Central memory CD4-positive, alpha-beta T cell (primary cell): ENCODE measurements around the gene WDR38.
"Not testable (repeated sequence)": the region's sequence is repeated elsewhere in the genome, so short reads cannot be mapped to it uniquely, and the experiment has no call there.

Source experiments
- DNase-seq: peaks from one replicate; pipeline ENCODE4 v3.0.0; 2022

The WDR38 gene

GRCh38 chr9:124835026-124835557 is 18.2 kb upstream of the WDR38 start:
- DNase-seq, result no peak

DNA sequence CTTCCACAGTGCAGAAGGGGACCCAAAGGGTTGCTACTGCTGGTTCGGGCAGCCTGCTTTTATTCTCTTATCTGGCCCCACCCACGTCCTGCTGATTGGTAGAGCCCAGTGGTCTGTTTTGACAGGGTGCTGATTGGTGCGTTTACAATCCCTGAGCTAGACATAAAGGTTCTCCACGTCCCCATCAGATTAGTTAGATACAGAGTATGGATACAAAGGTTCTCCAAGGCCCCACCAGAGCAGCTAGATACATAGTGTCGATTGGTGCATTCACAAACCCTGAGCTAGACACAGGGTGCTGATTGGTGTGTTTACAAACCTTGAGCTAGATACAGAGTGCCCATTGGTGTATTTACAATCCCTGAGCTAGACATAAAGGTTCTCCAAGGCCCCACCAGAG is 15.1 kb upstream of the WDR38 start:
- DNase-seq, result not testable (repeated sequence)

- DNase-seq, result not testable (repeated sequence)
Observed at GRCh38 chr9:124838567-124839275, 14.5 kb upstream of the WDR38 start.

DNA sequence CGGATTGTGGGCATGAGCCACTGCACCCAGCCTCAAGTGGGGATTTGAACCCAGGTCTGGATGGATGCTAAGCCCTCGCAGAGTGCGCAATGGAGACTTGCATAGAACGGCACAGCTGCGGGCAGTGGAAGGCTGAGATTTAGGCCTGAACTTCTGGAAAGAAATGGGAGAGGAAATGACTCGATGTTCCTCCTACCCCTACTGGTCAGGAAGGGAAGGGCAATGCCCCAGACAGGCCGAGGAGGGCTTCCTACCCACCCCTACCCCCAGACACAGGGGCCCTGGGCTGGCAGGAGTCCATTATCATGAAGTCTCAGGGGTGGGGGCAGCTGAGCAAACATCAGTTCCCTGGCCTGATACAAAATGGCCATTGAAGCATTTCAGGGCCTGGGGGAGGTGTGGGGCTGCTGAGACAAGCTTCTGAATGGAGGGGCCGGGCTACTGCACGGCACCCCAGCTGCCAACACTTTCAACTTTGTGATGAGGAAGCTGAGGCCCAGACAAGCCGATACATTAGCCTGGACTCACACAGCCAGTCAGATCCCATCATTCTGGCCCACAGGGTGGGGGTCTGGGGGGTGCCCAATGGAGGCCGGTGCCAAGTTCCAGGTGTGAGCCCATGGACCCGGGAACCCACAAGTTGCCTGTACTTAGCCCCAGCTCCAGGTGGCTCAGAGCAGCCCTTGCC is 13.5 kb upstream of the WDR38 start:
- DNase-seq, result no peak

GRCh38 chr9:124840300-124840833 is 12.9 kb upstream of the WDR38 start:
- DNase-seq, result no peak

GRCh38 chr9:124841075-124841821 is 12.0 kb upstream of the WDR38 start:
- DNase-seq, result no peak

- DNase-seq, result no peak
Observed at GRCh38 chr9:124843456-124844034, 9.7 kb upstream of the WDR38 start.

DNA sequence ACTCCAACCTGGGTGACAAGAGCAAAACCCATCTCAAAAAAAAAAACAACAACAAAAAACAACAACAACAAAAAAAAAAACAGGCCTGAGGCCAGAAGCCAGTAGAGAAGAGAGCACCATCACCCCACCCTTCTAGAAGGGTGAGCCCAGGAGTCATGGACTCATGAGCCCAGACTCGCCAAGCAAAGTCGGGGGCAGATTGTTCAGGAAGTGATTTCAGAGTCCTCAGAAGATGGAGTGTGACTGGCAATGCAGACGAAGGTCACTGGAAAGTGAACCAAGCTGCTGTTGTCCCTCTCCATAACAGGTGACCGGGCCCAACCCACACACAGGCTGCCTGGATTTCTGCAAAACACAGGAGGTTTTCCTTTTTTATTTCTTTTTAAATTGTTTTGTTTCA is 9.0 kb upstream of the WDR38 start:
- DNase-seq, result no peak

- not testable (repeated sequence) for DNase-seq
Observed at GRCh38 chr9:124846467-124846866, 6.8 kb upstream of the WDR38 start.

DNA sequence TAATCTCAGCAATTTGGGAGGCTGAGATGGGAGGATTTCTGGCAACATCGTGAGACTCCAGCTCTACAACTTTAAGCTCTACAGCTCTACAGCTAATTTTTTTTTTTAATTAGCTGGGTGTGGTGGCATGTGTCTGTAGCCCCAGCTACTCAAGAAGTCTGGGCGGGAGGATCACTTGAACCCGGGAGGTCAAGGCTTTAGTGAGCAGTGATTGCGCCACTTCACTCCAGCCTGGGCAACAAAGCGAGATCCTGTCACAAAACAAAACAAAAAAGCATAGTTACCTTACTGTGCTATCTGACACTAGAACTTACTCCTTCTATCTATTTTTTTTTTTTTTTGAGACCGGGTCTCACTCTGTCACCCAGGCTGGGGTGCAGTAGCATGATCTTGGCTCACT is 6.3 kb upstream of the WDR38 start:
- no peak for DNase-seq

GRCh38 chr9:124849801-124850200 is 3.5 kb upstream of the WDR38 start:
- no peak for DNase-seq

DNA sequence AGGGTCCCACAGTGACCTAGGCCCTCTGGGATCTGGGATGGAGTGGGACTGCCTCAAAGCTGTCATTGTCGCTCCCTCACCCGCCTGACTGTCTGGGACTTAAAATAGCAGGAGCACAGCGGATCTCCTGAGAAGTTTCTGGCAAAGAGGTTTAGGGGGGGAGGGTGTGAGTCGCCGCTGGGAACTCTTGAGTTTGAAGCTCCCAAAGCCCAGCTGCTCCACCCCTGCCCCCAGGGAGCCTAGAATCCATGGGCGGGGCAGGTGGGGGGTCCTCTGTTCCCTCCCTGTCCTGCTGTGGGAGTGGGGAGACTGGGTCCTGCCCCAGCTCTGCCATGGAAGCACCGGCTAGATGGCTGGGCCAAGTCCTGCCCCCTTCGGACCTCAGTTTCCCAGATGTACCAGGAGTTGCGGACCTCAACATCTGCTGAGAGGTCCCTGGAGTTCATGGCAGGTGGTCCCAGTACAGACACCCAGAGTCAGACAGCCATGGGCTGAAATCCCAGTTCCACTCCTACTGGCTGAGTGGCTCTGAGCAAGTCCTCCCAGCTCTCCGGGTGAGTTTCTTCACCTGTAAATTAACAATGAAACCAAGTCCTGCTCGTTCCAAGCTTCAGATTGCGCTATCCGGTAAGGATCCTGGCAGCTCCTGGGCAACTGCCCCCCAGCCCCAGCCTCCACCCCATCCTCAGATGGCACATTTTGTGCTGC is 985 bp upstream of the WDR38 start:
- no peak for DNase-seq

DNA sequence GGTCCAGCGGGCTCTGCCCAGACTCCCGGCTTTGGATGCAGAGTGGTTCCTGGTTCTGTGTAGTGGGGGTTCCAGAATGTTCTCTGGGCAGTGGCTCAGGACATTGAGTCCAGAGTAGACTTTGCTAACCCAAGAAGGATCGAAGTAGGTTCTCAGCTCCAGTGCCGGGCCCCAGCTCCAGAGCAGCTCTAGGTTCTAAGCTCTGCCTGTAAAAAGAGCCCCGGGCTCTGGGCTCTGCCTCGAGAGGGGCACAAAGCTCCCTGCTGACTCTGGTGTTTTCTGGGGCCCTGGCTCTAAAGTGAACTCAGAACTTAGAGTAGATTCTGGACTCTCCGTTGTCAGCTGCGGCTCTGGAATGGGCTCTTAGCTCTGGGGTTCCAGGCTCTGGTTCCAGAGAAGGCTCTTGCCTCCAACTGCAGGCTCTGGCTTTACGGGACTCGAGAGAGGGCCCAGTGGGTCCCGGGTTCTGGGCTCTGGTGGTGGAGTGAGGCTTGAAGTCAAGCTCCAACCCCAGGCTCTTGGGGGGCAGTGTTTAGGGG is 414 bp downstream of the WDR38 start:
- DNase-seq, result no peak

- no peak for DNase-seq
Observed at GRCh38 chr9:124854161-124854560, 901 bp downstream of the WDR38 start.

DNA sequence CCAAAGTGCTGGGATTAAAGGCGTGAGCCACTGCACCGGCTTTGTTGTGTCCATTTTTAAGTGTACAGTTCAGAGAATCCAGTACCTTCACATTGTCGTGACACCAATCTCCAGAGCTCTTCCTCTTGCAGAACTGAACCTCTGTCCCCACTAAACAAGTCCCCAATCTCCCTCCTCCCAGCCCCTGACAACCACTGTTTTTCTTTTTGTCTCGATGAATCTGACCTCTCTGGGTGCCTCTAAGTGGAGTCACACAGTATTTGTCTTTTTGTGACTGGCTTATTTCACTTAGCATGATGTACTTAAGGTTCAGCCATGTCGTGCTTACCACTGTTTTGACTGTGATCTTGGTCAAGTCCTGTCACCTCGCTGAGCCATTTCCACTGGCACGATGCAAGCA is 1.6 kb downstream of the WDR38 start:
- DNase-seq, result no peak

- DNase-seq, result no peak
Observed at GRCh38 chr9:124855566-124855943, 2.3 kb downstream of the WDR38 start.

- no peak for DNase-seq
Observed at GRCh38 chr9:124855944-124856765, 2.9 kb downstream of the WDR38 start.

GRCh38 chr9:124857533-124858162 is 4.4 kb downstream of the WDR38 start:
- DNase-seq, result no peak

GRCh38 chr9:124858330-124859046 is 5.2 kb downstream of the WDR38 start:
- no peak for DNase-seq
